H9 (cell line): ENCODE data around the gene ACKR3. TPM values are rescaled to one million over a fixed set of nuclear protein-coding genes. Genes with fewer than 3 reads are reported as not detected.

Experiments used
- DNase-seq: peaks from one replicate; pipeline ENCODE4 v3.0.0-alpha.2; 2017
- H2AFZ ChIP-seq: one replicate; pipeline ENCODE4 v1.6.1; 2013; ENCODE audit warnings: mild to moderate bottlenecking, low read length, control low read depth, moderate library complexity
- H2AK5ac ChIP-seq: 2 replicates; pipeline ENCODE4 v1.6.1; 2013; ENCODE audit warnings: low read length, control low read depth, mixed read lengths; ENCODE audit not compliant: insufficient read length
- H2BK120ac ChIP-seq: one replicate; pipeline ENCODE4 v1.6.1; 2013; ENCODE audit warnings: low read depth, mild to moderate bottlenecking, low read length, control low read depth, inconsistent platforms; ENCODE audit not compliant: poor library complexity, severe bottlenecking
- H2BK12ac ChIP-seq: 2 replicates; pipeline ENCODE4 v1.6.1; 2013; ENCODE audit warnings: low read length, control low read depth, mixed read lengths, low read depth; ENCODE audit not compliant: insufficient read length
- H2BK15ac ChIP-seq: 2 replicates; pipeline ENCODE4 v1.6.1; 2013; ENCODE audit warnings: low read depth, low read length, control low read depth
- H2BK20ac ChIP-seq: one replicate; pipeline ENCODE4 v1.6.1; 2013; ENCODE audit warnings: low read depth, mild to moderate bottlenecking, low read length, control low read depth, inconsistent platforms; ENCODE audit not compliant: poor library complexity, severe bottlenecking
- H2BK5ac ChIP-seq: 2 replicates; pipeline ENCODE4 v1.6.1; 2013; ENCODE audit warnings: low read length, control low read depth, mixed read lengths; ENCODE audit not compliant: insufficient read length
- H3K14ac ChIP-seq: 2 replicates; pipeline ENCODE4 v1.6.1; 2013; ENCODE audit warnings: low read length, control low read depth; ENCODE audit not compliant: insufficient read depth
- H3K18ac ChIP-seq: 2 replicates; pipeline ENCODE4 v1.6.1; 2013; ENCODE audit warnings: low read depth, mild to moderate bottlenecking, mixed read lengths, low read length, control low read depth; ENCODE audit not compliant: insufficient read length
- H3K23ac ChIP-seq: 2 replicates; pipeline ENCODE4 v1.6.1; 2013; ENCODE audit warnings: low read length, control low read depth, mixed read lengths, low read depth; ENCODE audit not compliant: insufficient read length
- H3K23me2 ChIP-seq: 2 replicates; pipeline ENCODE4 v1.6.1; 2013; ENCODE audit warnings: low read depth, mild to moderate bottlenecking, mixed read lengths, low read length, control low read depth; ENCODE audit not compliant: insufficient read length, poor library complexity, severe bottlenecking
- H3K27ac ChIP-seq: 2 replicates; pipeline ENCODE4 v1.5.1; 2013; ENCODE audit warnings: low read length, control low read depth, mixed read lengths, low read depth; ENCODE audit not compliant: insufficient read length
- H3K27me3 ChIP-seq: 2 replicates; pipeline ENCODE4 v1.6.1; 2013; ENCODE audit warnings: low read length, control low read depth, inconsistent platforms; ENCODE audit not compliant: insufficient read depth
- H3K4ac ChIP-seq: 2 replicates; pipeline ENCODE4 v1.6.1; 2013; ENCODE audit warnings: low read depth, mild to moderate bottlenecking, control low read depth, inconsistent platforms, low read length, moderate library complexity
- H3K4me1 ChIP-seq: 2 replicates; pipeline ENCODE4 v1.6.1; 2013; ENCODE audit warnings: low read length, control low read depth, inconsistent platforms; ENCODE audit not compliant: insufficient read depth
- H3K4me2 ChIP-seq: 2 replicates; pipeline ENCODE4 v1.6.1; 2013; ENCODE audit warnings: low read length, control low read depth, mixed read lengths; ENCODE audit not compliant: insufficient read length, insufficient read depth
- H3K56ac ChIP-seq: 2 replicates; pipeline ENCODE4 v1.6.1; 2013; ENCODE audit warnings: low read depth, mild to moderate bottlenecking, mixed read lengths, low read length, control low read depth; ENCODE audit not compliant: insufficient read length
- H3K79me1 ChIP-seq: 2 replicates; pipeline ENCODE4 v1.6.1; 2013; ENCODE audit warnings: low read depth, mild to moderate bottlenecking, moderate library complexity, low read length, control low read depth, inconsistent platforms; ENCODE audit not compliant: insufficient read depth, poor library complexity, severe bottlenecking
- H3K79me2 ChIP-seq: 2 replicates; pipeline ENCODE4 v1.6.1; 2013; ENCODE audit warnings: low read length, control low read depth, inconsistent platforms; ENCODE audit not compliant: insufficient read depth
- H3K9ac ChIP-seq: 2 replicates; pipeline ENCODE4 v1.6.1; 2013; ENCODE audit warnings: low read length, control low read depth, mixed read lengths; ENCODE audit not compliant: insufficient read length; ENCODE audit errors: extremely low read depth
- H3K9me3 ChIP-seq: one replicate; pipeline ENCODE4 v1.6.1; 2013; ENCODE audit warnings: low read depth, low read length, inconsistent platforms; ENCODE audit not compliant: control insufficient read depth
- H3T11ph ChIP-seq: one replicate; pipeline ENCODE4 v1.6.1; 2013; ENCODE audit warnings: mild to moderate bottlenecking, low read length, control low read depth, inconsistent platforms
- H4K20me1 ChIP-seq: one replicate; pipeline ENCODE4 v1.6.1; 2013; ENCODE audit not compliant: control insufficient read depth, insufficient read length, insufficient read depth
- H4K5ac ChIP-seq: 2 replicates; pipeline ENCODE4 v1.6.1; 2013; ENCODE audit warnings: low read depth, mild to moderate bottlenecking, mixed read lengths, low read length, control low read depth; ENCODE audit not compliant: insufficient read length
- H4K8ac ChIP-seq: replicated peaks from 2 replicates; pipeline ENCODE4 v1.6.1; 2013; ENCODE audit warnings: low read length, control low read depth, mixed read lengths, low read depth; ENCODE audit not compliant: insufficient read length
- H4K91ac ChIP-seq: 2 replicates; pipeline ENCODE4 v1.6.1; 2013; ENCODE audit warnings: low read depth, mild to moderate bottlenecking, moderate library complexity, mixed read lengths, low read length, control low read depth; ENCODE audit not compliant: insufficient read length
- H3K27ac Mint-ChIP-seq, 3 experiments: 2 replicates in 2 of 3; 3 replicates in 1 of 3; pipeline ENCODE4 v1.8.0; 2020 to 2021; ENCODE audit warnings: mixed read lengths in 3 of 3, mild to moderate bottlenecking in 1 of 3, moderate library complexity in 1 of 3
- H3K27me3 Mint-ChIP-seq: 2 replicates; pipeline ENCODE4 v1.8.0; 2021; ENCODE audit warnings: low read depth, mild to moderate bottlenecking, moderate library complexity, mixed read lengths
- H3K36me3 Mint-ChIP-seq, 3 experiments: 2 replicates in 2 of 3; 3 replicates in 1 of 3; pipeline ENCODE4 v1.8.0; 2020 to 2021; ENCODE audit warnings: low read depth in 3 of 3, mixed read lengths in 3 of 3; ENCODE audit not compliant: insufficient read depth in 1 of 3
- H3K4me1 Mint-ChIP-seq, 2 experiments: 2 replicates each; pipeline ENCODE4 v1.8.0; 2020; ENCODE audit warnings: mixed read lengths in 2 of 2
- H3K4me3 Mint-ChIP-seq, 2 experiments: 2 replicates in 1 of 2; 3 replicates in 1 of 2; pipeline ENCODE4 v1.8.0; 2020 to 2021; ENCODE audit warnings: mild to moderate bottlenecking in 2 of 2, mixed read lengths in 2 of 2, moderate library complexity in 1 of 2
- H3K9me3 Mint-ChIP-seq, 2 experiments: 2 replicates in 1 of 2; 3 replicates in 1 of 2; pipeline ENCODE4 v1.8.0; 2020; ENCODE audit warnings: mild to moderate bottlenecking in 2 of 2, mixed read lengths in 2 of 2, moderate library complexity in 1 of 2
- CTCF ChIP-seq: fragments of 200-600 bp; sonication (generic); conservative IDR thresholded peaks from 3 replicates; pipeline ENCODE4 v1.8.0; 2021; ENCODE audit warnings: antibody characterized with exemption, mild to moderate bottlenecking
- WGBS: extraction: QIAGEN DNeasy Blood & Tissue Kit; methylation state at CpG from one replicate; pipeline ENCODE4 v1.1.7; 2013; ENCODE audit warnings: missing lambda C conversion rate, low lambda C conversion rate, mixed read lengths; ENCODE audit not compliant: insufficient read length; ENCODE audit errors: extremely low coverage; 5-methylcytosine and 5-hydroxymethylcytosine counted together
- total RNA-seq: library from RNA; stranded (reverse); gene quantifications from 2 replicates; pipeline ENCODE4 v1.2.1, GENCODE V29; 2021

ACKR3 gene
- total RNA-seq, 1 experiment from 2014 or later, result 0.44 TPM

- DNase-seq, result no peak
- H3K27ac Mint-ChIP-seq, result peak overlapping the region in 1 of 3 experiments; percentile 87; a peak in 2 of 7 replicates
- H3T11ph ChIP-seq, result no peak overlapping the region
- no peak overlapping the region for H2AK5ac ChIP-seq
- no peak overlapping the region for H2BK15ac ChIP-seq
- H3K9ac ChIP-seq, result no peak overlapping the region
- H3K4me1 ChIP-seq, result no peaks in the 10 kb centered on the region
- H2BK20ac ChIP-seq, result no peak overlapping the region
- H3K23me2 ChIP-seq, result no peaks in the 10 kb centered on the region
- H3K27ac ChIP-seq, result no peak overlapping the region
- H3K9me3 ChIP-seq, result no peaks in the 10 kb centered on the region
- no peak overlapping the region for H3K4ac ChIP-seq
- no peak overlapping the region for H2BK12ac ChIP-seq
- H3K79me1 ChIP-seq, result no peaks in the 10 kb centered on the region
- H2BK120ac ChIP-seq, result no peak overlapping the region
- no peak overlapping the region for H3K4me3 Mint-ChIP-seq
- no peak overlapping the region for H3K18ac ChIP-seq
- H3K79me2 ChIP-seq, result no peaks in the 10 kb centered on the region
- H3K23ac ChIP-seq, result no peak overlapping the region
- H4K5ac ChIP-seq, result no peak overlapping the region
- no peaks in the 10 kb centered on the region for H3K27me3 ChIP-seq
- H3K14ac ChIP-seq, result no peak overlapping the region
- no peaks in the 10 kb centered on the region for H3K9me3 Mint-ChIP-seq
- no peak overlapping the region for H3K56ac ChIP-seq
- peak; percentile 45 for TF ChIP-seq CTCF
- peaks cover 17% of the 10 kb centered on the region for H3K27me3 Mint-ChIP-seq
- H3K4me2 ChIP-seq, result no peak overlapping the region
- no peak overlapping the region for H4K91ac ChIP-seq
- no peak overlapping the region for H2AFZ ChIP-seq
- no peak overlapping the region for H2BK5ac ChIP-seq
- WGBS, result no CpG with 5 or more reads among the region's 10 CpGs
- peaks cover 7 to 19% of the 10 kb centered on the region in 2 experiments for H3K4me1 Mint-ChIP-seq
- no peaks in the 10 kb centered on the region for H3K36me3 Mint-ChIP-seq
- H4K20me1 ChIP-seq, result no peaks in the 10 kb centered on the region
- no peak overlapping the region for H4K8ac ChIP-seq
Observed at GRCh38 chr2:236623816-236624215, 54.2 kb downstream of the ACKR3 start.
